Stimulated activated CD4-positive, alpha-beta T cell treated with anti-CD3 and anti-CD28 coated beads, Interleukin-12 subunit alpha, Interleukin-12 subunit beta, amount 100 ng/mL, for 4 hours (primary cell): Measurements from ENCODE around the gene PYY.
"Not testable (repeated sequence)": the region's sequence is repeated elsewhere in the genome, so short reads cannot be mapped to it uniquely, and the experiment has no call there.

ENCODE experiments used
- DNase-seq: peaks from one replicate; pipeline ENCODE4 v3.0.0-alpha.2; 2020

The PYY gene

GRCh38 chr17:43953746-43954145 is at the start of gene PYY:
PYY (minus strand) TSS chr17:43953940; CDS start chr17:43953483, 457 bp downstream.
- no peak for DNase-seq

GRCh38 chr17:44002141-44002848 is 48.6 kb upstream of the PYY start:
- DNase-seq: no peak

GRCh38 chr17:44001461-44001920 is 47.8 kb upstream of the PYY start:
- DNase-seq: no peak

- no peak for DNase-seq
Measured at GRCh38 chr17:44000871-44001460, 47.2 kb upstream of the PYY start.

- DNase-seq: no peak
Measured at GRCh38 chr17:44000141-44000860, 46.6 kb upstream of the PYY start.

- DNase-seq: no peak
Measured at GRCh38 chr17:43999024-43999423, 45.3 kb upstream of the PYY start.

GRCh38 chr17:43998552-43998951 is 44.8 kb upstream of the PYY start:
- DNase-seq: no peak

- not testable (repeated sequence) for DNase-seq
Measured at GRCh38 chr17:43997180-43997579, 43.4 kb upstream of the PYY start.

GRCh38 chr17:43995150-43995471 is 41.4 kb upstream of the PYY start:
- no peak for DNase-seq

GRCh38 chr17:43994272-43995149 is 40.8 kb upstream of the PYY start:
- peak; percentile 64 for DNase-seq

GRCh38 chr17:43992641-43993040 is 38.9 kb upstream of the PYY start:
- DNase-seq: no peak

- no peak for DNase-seq
Measured at GRCh38 chr17:43988301-43988700, 34.6 kb upstream of the PYY start.

- DNase-seq: no peak
Measured at GRCh38 chr17:43987131-43988021, 33.6 kb upstream of the PYY start.

- no peak for DNase-seq
Measured at GRCh38 chr17:43986225-43986981, 32.7 kb upstream of the PYY start.

GRCh38 chr17:43984521-43984920 is 30.8 kb upstream of the PYY start:
- DNase-seq: no peak

- DNase-seq: no peak
Measured at GRCh38 chr17:43983515-43984411, 30.0 kb upstream of the PYY start.

- DNase-seq: no peak
Measured at GRCh38 chr17:43983196-43983514, 29.4 kb upstream of the PYY start.

- DNase-seq: no peak
Measured at GRCh38 chr17:43982171-43982570, 28.4 kb upstream of the PYY start.

GRCh38 chr17:43979671-43980070 is 25.9 kb upstream of the PYY start:
- no peak for DNase-seq

GRCh38 chr17:43979011-43979410 is 25.3 kb upstream of the PYY start:
- no peak for DNase-seq
